Measurements from ENCODE around the gene AIF1.

AIF1 gene

DNA sequence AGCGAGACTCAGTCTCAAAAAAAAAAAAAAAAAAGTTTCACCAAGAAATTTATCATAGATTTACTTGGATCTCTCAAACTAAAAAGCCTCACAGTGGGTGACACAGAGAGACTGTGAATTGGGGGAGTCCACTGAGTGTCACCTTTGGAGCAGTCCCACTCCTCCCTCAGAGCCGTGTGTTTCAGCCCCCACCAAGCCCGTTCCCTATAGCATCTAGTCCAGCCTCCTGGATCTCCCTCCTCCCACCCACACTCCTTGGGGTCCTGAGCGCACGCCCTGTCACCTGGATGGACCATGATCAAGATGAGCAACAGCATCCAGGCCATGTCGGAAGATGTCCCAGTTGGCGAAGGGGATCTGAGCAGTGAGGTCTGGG, 22.6 kb upstream of the AIF1 start:
- TF ChIP-seq, protein P1, sequence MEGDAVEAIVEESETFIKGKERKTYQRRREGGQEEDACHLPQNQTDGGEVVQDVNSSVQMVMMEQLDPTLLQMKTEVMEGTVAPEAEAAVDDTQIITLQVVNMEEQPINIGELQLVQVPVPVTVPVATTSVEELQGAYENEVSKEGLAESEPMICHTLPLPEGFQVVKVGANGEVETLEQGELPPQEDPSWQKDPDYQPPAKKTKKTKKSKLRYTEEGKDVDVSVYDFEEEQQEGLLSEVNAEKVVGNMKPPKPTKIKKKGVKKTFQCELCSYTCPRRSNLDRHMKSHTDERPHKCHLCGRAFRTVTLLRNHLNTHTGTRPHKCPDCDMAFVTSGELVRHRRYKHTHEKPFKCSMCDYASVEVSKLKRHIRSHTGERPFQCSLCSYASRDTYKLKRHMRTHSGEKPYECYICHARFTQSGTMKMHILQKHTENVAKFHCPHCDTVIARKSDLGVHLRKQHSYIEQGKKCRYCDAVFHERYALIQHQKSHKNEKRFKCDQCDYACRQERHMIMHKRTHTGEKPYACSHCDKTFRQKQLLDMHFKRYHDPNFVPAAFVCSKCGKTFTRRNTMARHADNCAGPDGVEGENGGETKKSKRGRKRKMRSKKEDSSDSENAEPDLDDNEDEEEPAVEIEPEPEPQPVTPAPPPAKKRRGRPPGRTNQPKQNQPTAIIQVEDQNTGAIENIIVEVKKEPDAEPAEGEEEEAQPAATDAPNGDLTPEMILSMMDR (IDR thresholded peaks at IDR 0.05; ENCODE audit: low read depth, low read length, missing control alignments) = no peak
- H3K4me3 ChIP-seq (ENCODE audit: low read depth, low read length) = peak overlapping the region; percentile 25

DNA sequence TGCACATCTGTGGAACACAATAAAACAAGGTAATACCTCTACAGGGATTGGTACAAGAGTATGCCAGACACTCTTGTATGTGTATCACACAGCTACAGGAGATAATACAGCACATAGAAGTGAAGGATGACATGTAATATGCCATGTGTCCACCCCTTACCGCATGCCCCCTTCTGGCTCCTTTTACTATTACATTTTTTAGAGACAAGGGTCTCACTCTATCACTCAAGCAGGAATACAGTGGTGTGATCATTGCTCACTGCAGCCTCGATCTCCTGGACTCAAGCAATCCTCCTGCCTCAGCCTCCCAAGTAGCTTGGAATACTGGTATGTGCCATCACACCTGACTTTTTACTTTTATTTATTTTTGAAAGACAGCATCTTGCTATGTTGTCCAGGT, 18.0 kb upstream of the AIF1 start:
- no peak overlapping the region for H3K4me3 ChIP-seq (ENCODE audit: low read depth, low read length)
- no peak for DNase-seq (ENCODE audit: low read depth)
- TF ChIP-seq, protein P1 (IDR thresholded peaks at IDR 0.05; ENCODE audit: low read depth, low read length, missing control alignments) = peak; percentile 66

More for the DNA sequence above, 22.6 kb upstream of the AIF1 start:
- DNase-seq (ENCODE audit: low read depth) = no peak

DNA sequence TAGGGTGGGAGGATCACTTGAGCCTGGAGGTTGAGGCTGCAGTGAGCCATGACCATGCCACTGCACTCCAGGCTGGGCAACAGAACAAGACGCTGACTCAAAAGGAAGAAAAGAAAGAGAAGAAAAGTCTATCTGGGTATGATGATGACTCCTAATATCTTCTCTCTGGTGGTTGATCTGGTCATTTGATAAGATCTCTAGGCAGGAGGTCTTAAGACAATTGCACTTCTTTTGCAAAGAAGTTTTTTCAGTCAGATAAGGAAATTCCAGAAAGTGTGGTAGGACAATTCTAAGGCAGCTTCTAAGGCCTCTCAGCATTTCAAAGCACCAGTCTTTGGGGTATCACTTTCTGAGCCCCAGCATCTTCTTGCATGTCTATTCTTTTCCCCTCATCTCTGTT, 7.7 kb upstream of the AIF1 start:
- no peak overlapping the region for H3K4me3 ChIP-seq (ENCODE audit: low read depth, low read length)
- no peak for DNase-seq (ENCODE audit: low read depth)
- TF ChIP-seq, protein P1 (IDR thresholded peaks at IDR 0.05; ENCODE audit: low read depth, low read length, missing control alignments) = no peak

DNA sequence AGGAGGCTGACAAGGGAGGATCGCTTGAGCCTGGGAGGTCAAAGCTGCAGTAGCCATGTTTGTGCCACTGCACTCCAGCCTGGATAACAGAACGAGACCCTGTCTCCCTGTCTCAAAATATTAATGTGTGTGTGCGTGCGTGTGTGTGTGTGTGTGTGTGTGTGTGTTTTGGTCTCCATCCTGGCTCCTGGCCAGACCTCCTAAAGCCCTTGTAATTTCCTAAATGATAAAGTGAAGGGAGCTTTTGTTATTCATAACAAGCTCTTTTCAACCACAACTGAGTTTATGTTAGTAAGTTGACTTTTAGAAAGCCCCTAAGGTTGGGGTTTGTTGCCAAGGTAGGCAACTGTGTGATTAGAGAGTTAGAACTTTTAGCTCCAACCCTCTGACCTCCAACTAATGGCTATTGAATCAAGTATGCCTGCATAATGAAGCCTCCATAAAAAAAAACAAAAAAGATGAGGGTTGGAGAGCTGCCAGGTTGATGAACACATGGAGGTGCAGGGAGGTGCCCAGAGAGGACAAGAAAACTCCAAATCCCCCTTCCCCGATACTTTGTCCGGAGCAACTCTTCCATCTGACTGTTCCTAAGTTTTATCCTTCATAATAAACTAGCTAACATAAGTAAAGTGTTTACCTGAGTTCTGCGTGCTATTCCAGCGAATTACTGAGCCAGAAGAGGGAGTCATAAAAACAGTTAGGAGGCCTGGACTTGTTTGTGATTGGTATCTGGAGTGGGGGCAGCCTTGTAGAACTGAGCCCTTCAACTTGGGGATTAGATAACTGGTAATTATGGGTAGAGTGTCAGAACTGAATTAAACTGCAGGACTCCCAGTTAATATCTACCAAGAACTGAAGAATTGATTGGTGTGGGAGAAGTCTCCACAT, 5.3 kb upstream of the AIF1 start:
- TF ChIP-seq, protein P1 (IDR thresholded peaks at IDR 0.05; ENCODE audit: low read depth, low read length, missing control alignments) = no peak
- DNase-seq (ENCODE audit: low read depth) = no peak
- H3K4me3 ChIP-seq (ENCODE audit: low read depth, low read length) = no peak overlapping the region

DNA sequence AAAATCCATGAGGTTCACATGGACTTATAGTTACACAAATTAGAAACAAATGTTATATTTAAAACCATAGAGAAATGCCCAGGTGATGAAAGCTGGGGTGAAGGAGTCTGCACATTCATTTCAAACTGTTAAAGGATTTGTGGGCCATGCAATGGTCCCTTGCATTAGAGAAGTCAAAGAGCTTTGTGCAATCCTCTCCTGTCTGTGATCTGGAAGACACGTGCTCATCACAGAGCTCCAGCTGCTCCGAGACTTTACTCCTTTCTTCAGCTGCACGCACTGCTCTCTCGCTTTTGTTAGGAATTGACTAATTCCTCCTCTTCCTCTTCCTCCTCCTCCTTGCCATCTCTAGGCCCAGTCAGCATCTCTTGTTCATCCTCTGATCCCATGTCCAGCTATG, 4.1 kb upstream of the AIF1 start:
- no peak overlapping the region for H3K4me3 ChIP-seq (ENCODE audit: low read depth, low read length)
- DNase-seq (ENCODE audit: low read depth) = no peak
- TF ChIP-seq, protein P1 (IDR thresholded peaks at IDR 0.05; ENCODE audit: low read depth, low read length, missing control alignments) = no peak

DNA sequence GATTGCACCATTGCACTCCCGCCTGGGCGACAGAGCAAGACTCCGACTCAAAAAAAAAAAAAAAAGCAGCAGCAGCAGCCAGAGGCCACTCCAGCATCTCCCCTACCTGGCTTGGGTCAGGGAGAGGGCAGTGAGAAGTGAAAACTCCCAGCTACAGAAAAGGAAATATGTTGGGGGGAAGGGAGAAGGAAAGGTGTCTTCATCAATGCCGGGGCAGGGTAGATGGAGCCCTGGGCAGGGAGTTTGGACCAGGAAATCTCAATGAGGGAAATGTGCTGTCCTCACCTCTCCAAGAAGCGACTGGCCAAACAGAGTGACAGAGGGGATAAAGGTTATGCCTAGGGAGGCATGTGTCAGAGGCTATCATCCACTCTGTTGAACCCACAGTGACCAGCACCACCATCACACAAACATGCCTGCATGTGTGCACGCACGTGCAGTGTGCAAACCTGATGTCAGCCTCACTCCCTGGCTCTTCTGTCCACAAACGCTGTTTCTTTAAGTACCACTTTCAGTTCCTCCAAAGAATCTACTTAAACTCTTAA, 887 bp upstream of the AIF1 start:
- no peak for DNase-seq (ENCODE audit: low read depth)
- H3K4me3 ChIP-seq (ENCODE audit: low read depth, low read length) = no peak overlapping the region
- TF ChIP-seq, protein P1 (IDR thresholded peaks at IDR 0.05; ENCODE audit: low read depth, low read length, missing control alignments) = no peak
